Astrocyte of the spinal cord (primary cell): ENCODE data around the gene SDHAF4.
A peak's percentile ranks its signal among the peaks of the same experiment; 100 is the strongest.
"Not testable (repeated sequence)": the region's sequence is repeated elsewhere in the genome, so short reads cannot be mapped to it uniquely, and the experiment has no call there.

Source experiments
- DNase-seq: peaks from one replicate; pipeline ENCODE4 v3.0.0; 2011; ENCODE audit warnings: low read depth, low spot score
- H3K4me3 ChIP-seq: 2 replicates; pipeline ENCODE4 v1.5.1; 2011; ENCODE audit warnings: low read depth, mild to moderate bottlenecking, low read length, moderate library complexity
- in situ Hi-C: cut with HindIII; loops from 2 replicates; pipeline ENCODE4 v1.10.0; 2017; ENCODE audit warnings: low sequenced_read_pairs
- TF ChIP-seq, protein P1 (sequence below): IDR thresholded peaks from 2 replicates; pipeline ENCODE4 v1.5.1; 2012; ENCODE audit warnings: low read depth, mild to moderate bottlenecking, low read length, inconsistent platforms

SDHAF4 gene

GRCh38 chr6:70531133-70531532, 35.6 kb upstream of the SDHAF4 start:
- H3K4me3 ChIP-seq: no peak overlapping the region
- TF ChIP-seq, protein P1, sequence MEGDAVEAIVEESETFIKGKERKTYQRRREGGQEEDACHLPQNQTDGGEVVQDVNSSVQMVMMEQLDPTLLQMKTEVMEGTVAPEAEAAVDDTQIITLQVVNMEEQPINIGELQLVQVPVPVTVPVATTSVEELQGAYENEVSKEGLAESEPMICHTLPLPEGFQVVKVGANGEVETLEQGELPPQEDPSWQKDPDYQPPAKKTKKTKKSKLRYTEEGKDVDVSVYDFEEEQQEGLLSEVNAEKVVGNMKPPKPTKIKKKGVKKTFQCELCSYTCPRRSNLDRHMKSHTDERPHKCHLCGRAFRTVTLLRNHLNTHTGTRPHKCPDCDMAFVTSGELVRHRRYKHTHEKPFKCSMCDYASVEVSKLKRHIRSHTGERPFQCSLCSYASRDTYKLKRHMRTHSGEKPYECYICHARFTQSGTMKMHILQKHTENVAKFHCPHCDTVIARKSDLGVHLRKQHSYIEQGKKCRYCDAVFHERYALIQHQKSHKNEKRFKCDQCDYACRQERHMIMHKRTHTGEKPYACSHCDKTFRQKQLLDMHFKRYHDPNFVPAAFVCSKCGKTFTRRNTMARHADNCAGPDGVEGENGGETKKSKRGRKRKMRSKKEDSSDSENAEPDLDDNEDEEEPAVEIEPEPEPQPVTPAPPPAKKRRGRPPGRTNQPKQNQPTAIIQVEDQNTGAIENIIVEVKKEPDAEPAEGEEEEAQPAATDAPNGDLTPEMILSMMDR: no peak

DNA sequence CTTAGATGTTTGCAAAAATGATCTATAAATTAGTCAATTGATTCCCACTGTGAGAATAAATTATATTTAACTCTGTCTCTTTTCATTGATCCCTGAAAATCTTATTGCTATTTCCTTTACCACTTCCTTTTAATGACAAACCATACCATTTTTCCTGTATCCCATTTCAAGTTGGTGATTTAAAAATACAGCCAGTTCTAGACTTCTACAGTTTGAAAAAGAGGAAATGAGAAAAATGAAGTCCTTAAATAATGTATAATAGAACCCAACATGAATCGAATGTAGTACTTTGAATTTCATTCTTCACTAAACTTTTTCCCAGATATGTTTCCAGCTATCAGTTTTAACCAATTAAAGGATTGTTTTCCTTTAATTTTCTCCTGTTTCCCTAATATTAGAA, 29.5 kb upstream of the SDHAF4 start:
- in situ Hi-C loops: no loop called here
- TF ChIP-seq, protein P1: no peak
- DNase-seq: no peak
- H3K4me3 ChIP-seq: no peak overlapping the region

More at GRCh38 chr6:70531133-70531532, 35.6 kb upstream of the SDHAF4 start:
- DNase-seq: no peak
- in situ Hi-C loops: no loop called here

DNA sequence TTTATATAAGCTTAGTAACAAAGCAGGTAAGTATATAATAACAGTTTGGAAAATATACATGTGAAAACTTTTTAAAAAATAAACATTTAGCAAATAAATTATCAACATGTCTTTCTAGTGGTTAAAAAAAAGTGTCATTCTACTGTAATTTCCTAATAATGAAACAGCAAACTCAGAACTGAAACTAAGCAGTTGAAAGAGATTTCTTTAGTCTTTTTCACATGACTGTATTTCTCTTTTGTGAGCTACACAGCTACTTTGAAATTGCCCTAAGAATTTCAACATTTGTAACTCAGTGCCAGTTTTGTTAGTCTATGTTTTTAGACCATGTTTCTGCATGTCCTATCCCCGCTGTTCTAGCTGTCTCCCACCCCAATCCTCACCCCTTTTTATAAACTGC, 28.4 kb upstream of the SDHAF4 start:
- H3K4me3 ChIP-seq: no peak overlapping the region
- in situ Hi-C loops: no loop called here
- no peak for DNase-seq
- TF ChIP-seq, protein P1: no peak

DNA sequence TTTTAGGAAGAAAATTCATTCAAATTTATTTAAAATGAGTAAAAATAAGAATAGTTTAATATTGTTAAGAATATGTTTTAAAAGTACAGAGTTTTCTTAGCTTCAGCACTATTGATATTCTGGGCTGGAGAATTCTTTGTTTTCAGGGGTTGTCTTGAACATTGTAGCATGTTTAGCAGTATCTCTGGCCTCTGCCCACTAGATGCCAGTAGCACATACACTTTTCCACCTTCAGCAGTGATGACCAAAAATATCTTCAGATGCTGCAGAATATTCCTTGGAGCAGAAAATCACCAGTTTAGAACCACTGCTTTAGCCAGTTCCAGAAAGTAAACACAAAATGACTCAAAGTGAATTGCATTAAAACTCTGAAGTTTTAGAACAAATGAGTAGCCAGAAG, 19.4 kb upstream of the SDHAF4 start:
- in situ Hi-C loops: no loop called here
- TF ChIP-seq, protein P1: peak; percentile 60
- no peak overlapping the region for H3K4me3 ChIP-seq
- DNase-seq: peak; percentile 28

DNA sequence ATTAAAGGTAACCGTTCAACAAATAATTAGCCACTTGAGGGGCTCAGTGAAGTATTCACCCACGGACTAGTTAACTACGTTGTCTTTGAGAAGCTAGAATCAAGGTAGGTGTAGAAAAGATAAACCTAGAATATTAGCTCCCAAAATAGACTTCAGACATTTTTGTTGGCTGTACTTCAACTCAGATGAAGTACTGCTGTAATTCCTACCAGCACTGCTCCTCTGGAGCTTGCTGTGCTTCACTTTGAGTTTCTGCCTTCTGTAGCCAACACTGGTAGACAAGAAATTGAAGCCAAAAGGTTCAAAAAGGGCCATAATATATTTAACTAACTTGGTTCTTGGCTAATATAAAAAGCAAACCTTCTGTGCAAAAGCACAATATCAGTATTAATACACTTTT, 18.8 kb upstream of the SDHAF4 start:
- TF ChIP-seq, protein P1: no peak
- in situ Hi-C loops: no loop called here
- H3K4me3 ChIP-seq: no peak overlapping the region
- no peak for DNase-seq

DNA sequence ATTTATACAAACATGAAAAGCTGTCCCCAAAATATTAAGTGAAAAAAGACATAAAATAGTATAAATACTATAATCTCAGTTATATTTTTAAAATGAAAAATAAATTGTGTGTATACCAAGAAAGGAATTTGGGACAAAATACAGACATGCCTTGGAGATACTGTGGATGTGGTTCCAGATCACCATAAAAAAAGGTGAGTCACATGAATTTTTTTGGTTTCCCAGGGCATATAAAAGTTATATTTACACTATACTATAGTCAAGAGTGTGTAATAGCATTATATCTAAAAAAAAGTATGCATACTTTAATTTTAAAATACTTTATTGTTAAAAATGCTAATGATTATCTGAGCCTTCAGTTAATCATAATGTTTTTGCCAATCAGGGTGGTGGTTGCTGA, 17.4 kb upstream of the SDHAF4 start:
- no peak for DNase-seq
- TF ChIP-seq, protein P1: no peak
- H3K4me3 ChIP-seq: no peak overlapping the region
- in situ Hi-C loops: no loop called here

DNA sequence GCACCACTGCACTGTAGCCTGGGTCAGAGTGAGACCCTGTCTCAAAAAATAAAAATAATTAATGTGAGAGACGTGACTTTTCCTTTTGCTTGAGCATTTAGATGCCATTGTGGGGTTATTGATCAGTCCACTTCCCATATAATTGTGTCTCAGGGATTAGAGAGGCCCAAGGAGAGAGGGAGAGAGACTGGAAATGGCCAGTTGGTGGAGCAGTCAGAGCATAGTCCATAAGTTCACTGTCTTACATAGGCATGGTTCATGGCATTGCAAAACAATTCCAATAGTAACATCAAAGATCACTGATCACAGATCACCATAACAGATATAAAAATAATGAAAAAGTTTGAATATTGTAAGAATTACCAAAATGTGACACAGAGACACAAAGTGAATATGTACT, 15.2 kb upstream of the SDHAF4 start:
- TF ChIP-seq, protein P1: no peak
- H3K4me3 ChIP-seq: no peak overlapping the region
- in situ Hi-C loops: no loop called here
- no peak for DNase-seq

DNA sequence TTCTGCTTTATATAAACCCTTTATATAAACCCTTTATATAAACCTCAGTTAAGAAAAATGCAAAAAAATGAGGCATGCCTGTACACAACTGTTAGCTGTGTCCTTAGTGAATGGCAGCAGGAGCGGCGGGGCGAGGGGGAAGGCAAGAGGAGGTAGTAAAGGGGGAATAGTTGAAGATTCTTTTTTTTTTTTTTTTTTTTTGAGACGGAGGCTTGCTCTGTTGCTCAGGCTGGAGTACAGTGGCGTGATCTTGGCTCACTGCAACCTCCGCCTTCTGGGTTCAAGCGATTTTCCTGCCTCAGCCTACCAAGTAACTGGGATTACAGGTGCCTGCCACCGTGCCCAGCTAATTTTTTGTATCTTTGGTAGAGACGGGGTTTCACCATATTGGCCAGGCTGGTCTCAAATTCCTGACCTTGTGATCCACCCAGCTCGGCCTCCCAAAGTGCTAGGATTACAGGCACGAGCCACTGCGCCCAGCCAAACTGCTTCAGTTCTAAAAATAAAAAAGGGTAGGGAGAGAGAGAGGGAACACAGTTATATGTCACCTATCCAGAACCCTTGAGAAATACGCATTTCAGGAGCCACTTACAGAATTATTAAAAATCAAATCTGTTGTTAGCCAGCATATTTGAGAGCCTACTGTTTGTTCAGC, 14.3 kb upstream of the SDHAF4 start:
- in situ Hi-C loops, DNase-seq, H3K4me3 ChIP-seq: not testable (repeated sequence)
